DND-41 (cell line): Measurements from ENCODE around the gene TSHR.
"Not testable (repeated sequence)": the region's sequence is repeated elsewhere in the genome, so short reads cannot be mapped to it uniquely, and the experiment has no call there.

Experiments used
- CTCF ChIP-seq: IDR thresholded peaks from 2 replicates; pipeline ENCODE4 v1.5.1; 2012; ENCODE audit warnings: borderline replicate concordance, low read length, moderate library complexity, mild to moderate bottlenecking; ENCODE audit not compliant: poor library complexity, severe bottlenecking; ENCODE audit errors: extremely low read depth
- EZH2 ChIP-seq: IDR thresholded peaks from 3 replicates; pipeline ENCODE4 v1.6.1; 2012; ENCODE audit warnings: borderline replicate concordance, low read depth, mild to moderate bottlenecking, moderate library complexity, low read length, inconsistent platforms; ENCODE audit not compliant: severe bottlenecking

GRCh38 chr14:80953211-80953610 lies 2.2 kb upstream of the TSHR start:
- not testable (repeated sequence) for TF ChIP-seq CTCF, EZH2
